ENCODE results near the gene LARP1B. TPM values are rescaled to one million over a fixed set of nuclear protein-coding genes. Genes with fewer than 3 reads are reported as not detected.

The LARP1B gene
- total and polyA plus RNA-seq, 2 of the 8 experiments (the other 6 are each of a cell fraction or from before 2014, with no cell fraction given), result 10.6 to 47.0 TPM

DNA sequence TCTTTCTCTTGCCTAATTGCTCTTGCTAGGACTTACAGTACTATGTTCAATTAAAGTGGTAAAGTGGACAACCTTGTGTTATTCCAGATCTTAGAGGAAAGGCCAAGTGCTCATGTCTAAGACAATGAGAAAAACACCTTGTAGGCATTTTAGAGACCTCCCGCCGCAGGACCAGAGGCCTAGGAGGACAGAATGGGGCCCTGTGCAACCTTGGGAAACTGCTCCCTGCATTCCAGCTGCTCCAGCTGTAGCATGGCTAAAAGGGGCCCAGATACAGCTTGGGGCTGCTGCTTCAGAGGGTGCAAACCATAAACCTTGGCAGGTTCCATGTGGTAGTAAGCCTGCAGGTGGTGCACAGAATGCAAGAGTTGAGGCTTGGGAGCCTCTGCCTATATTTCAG, 125.5 kb downstream of the LARP1B start:
- Histone ChIP-seq H2BK120ac (replicated peaks; ENCODE audit: low read depth, low read length) (no peak overlapping the region), H2AFZ (ENCODE audit: low read length) (no peak overlapping the region), H3K4me1 (replicated peaks in 1 of 4; ENCODE audit: control insufficient read depth in 3 of 4, insufficient read depth in 4 of 4, low read length in 3 of 4) (peaks cover 0 to 3% (median 0%) of the 10 kb centered on the region in 4 experiments; a peak in 2 of 7 replicates), H3K9me3 (ENCODE audit: insufficient read depth in 2 of 2, low read depth in 1 of 2, low read length in 1 of 2) (peaks cover 3 to 7% of the 10 kb centered on the region in 2 experiments), H3K23ac (ENCODE audit: insufficient read length) (no peak overlapping the region), H3K4me3 (ENCODE audit: extremely low read depth in 1 of 4, insufficient read depth in 2 of 4, low read depth in 3 of 4, low read length in 4 of 4) (no peak overlapping the region), H2AK5ac (ENCODE audit: low read depth, low read length) (no peak overlapping the region), H3K14ac (ENCODE audit: insufficient read length) (no peak overlapping the region), H3K4ac (replicated peaks; ENCODE audit: insufficient read length, low read depth, low read length) (no peak overlapping the region), H2BK15ac (ENCODE audit: low read length) (no peak overlapping the region), H3K79me1 (ENCODE audit: low read depth, low read length) (no peaks in the 10 kb centered on the region), H4K8ac (ENCODE audit: extremely low read depth, insufficient read depth, low read length) (no peak overlapping the region), H3K56ac (replicated peaks; ENCODE audit: insufficient read length, low read depth, low read length) (no peak overlapping the region), H2BK12ac (ENCODE audit: low read depth, low read length) (no peak overlapping the region), H2BK20ac (ENCODE audit: low read length) (no peak overlapping the region), H3K23me2 (ENCODE audit: low read depth, low read length) (no peaks in the 10 kb centered on the region), H3K9ac (replicated peaks in 1 of 4; ENCODE audit: extremely low read depth in 1 of 4, low read depth in 3 of 4, low read length in 3 of 4) (no peak overlapping the region), H4K20me1 (replicated peaks in 1 of 2; ENCODE audit: control insufficient read depth in 1 of 2, insufficient read depth in 2 of 2, low read length in 2 of 2) (no peaks in the 10 kb centered on the region), H3K4me2 (ENCODE audit: insufficient read depth in 1 of 2, low read depth in 2 of 2, low read length in 2 of 2) (no peak overlapping the region), H4K5ac (ENCODE audit: insufficient read length, low read depth, low read length) (no peak overlapping the region), H3K27ac (ENCODE audit: low read depth, low read length) (no peak overlapping the region), H3K36me3 (ENCODE audit: control insufficient read depth in 2 of 4, insufficient read depth in 4 of 4, low read length in 3 of 4) (peaks cover 0 to 11% (median 3%) of the 10 kb centered on the region in 4 experiments; a peak in 2 of 8 replicates), H4K91ac (replicated peaks; ENCODE audit: insufficient read length, low read length) (no peak overlapping the region), H3K18ac (ENCODE audit: extremely low read depth, low read length) (no peak overlapping the region), H3K79me2 (ENCODE audit: control insufficient read depth in 1 of 2, insufficient read depth in 2 of 2, low read length in 2 of 2) (no peaks in the 10 kb centered on the region), H3K27me3 (replicated peaks in 1 of 4; ENCODE audit: control insufficient read depth in 3 of 4, extremely low read depth in 1 of 4, insufficient read depth in 3 of 4, low read length in 3 of 4) (no peaks in the 10 kb centered on the region), H2BK5ac (ENCODE audit: low read depth, low read length) (no peak overlapping the region)
- WGBS, 2 experiments (ENCODE audit: extremely low coverage in 1 of 2, insufficient coverage in 1 of 2, insufficient read length in 1 of 2, insufficient replicate concordance in 2 of 2, low coverage in 1 of 2, low lambda C conversion rate in 2 of 2, missing lambda C conversion rate in 1 of 2), result 95% methylated on average over 2 of the region's 2 CpGs; no CpG with 5 or more reads in 1 of the 2 experiments
- DNase-seq (ENCODE audit: low read depth in 1 of 2, low spot score in 2 of 2), result no peak
- no peak for FAIRE-seq
- POLR2A ChIA-PET (ENCODE audit: partially characterized antibody), result no interaction called here
- CTCF ChIA-PET (ENCODE audit: partially characterized antibody), result no interaction called here
- TF ChIP-seq TAF1 (IDR thresholded peaks at IDR 0.05; ENCODE audit: low read depth, low read length) (no peak), SIX5 (IDR thresholded peaks at IDR 0.05; ENCODE audit: low read depth, low read length) (no peak), CBX8 (IDR thresholded peaks at IDR 0.05; ENCODE audit: borderline replicate concordance, low read depth, low read length) (no peak), CREB1 (IDR thresholded peaks at IDR 0.05) (no peak), BRCA1 (IDR thresholded peaks at IDR 0.05; ENCODE audit: low read depth, low read length) (no peak), POLR2A (IDR thresholded peaks at IDR 0.05; ENCODE audit: control extremely low read depth in 1 of 2, low read depth in 2 of 2, low read length in 2 of 2) (no peak), FOSL1 (IDR thresholded peaks at IDR 0.05; ENCODE audit: insufficient read depth, low read depth, low read length) (no peak), KDM1A (IDR thresholded peaks at IDR 0.05; ENCODE audit: borderline replicate concordance, low read length) (no peak), CHD2 (IDR thresholded peaks at IDR 0.05; ENCODE audit: low read length) (no peak), YY1 (IDR thresholded peaks at IDR 0.05; ENCODE audit: low read depth, low read length) (no peak)
- TF ChIP-seq, protein P1, sequence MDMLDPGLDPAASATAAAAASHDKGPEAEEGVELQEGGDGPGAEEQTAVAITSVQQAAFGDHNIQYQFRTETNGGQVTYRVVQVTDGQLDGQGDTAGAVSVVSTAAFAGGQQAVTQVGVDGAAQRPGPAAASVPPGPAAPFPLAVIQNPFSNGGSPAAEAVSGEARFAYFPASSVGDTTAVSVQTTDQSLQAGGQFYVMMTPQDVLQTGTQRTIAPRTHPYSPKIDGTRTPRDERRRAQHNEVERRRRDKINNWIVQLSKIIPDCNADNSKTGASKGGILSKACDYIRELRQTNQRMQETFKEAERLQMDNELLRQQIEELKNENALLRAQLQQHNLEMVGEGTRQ (IDR thresholded peaks at IDR 0.05; ENCODE audit: low read length), result no peak
- TF ChIP-seq, protein P2, sequence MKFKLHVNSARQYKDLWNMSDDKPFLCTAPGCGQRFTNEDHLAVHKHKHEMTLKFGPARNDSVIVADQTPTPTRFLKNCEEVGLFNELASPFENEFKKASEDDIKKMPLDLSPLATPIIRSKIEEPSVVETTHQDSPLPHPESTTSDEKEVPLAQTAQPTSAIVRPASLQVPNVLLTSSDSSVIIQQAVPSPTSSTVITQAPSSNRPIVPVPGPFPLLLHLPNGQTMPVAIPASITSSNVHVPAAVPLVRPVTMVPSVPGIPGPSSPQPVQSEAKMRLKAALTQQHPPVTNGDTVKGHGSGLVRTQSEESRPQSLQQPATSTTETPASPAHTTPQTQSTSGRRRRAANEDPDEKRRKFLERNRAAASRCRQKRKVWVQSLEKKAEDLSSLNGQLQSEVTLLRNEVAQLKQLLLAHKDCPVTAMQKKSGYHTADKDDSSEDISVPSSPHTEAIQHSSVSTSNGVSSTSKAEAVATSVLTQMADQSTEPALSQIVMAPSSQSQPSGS (IDR thresholded peaks at IDR 0.05; ENCODE audit: low read length), result no peak

Measured in H1 (cell line).